ENCODE data around the gene KCNMB2.

The KCNMB2 gene

DNA sequence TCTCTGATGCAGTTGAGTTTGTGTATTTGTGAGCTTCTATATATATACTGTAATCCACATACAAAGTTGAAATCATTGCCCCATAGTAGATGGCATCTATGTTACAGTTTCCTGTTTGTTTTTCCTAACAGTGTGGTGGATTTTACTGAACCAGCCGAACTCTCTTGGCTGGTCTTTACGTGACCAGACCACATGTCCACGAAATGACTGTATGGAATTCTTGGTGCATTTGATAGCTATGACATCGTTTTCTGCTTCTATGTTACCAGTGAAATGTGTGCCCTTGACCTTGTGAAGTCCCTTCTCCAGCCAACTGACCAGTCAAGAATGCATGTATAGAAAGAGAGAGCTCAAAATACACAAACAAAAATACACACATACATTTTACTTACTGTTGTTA, 1.8 kb downstream of the KCNMB2 start:
- TF ChIP-seq GATA2 (IDR thresholded peaks at IDR 0.05; ENCODE audit: low read depth, low read length): no peak
- TF ChIP-seq GATA3 (IDR thresholded peaks at IDR 0.05; ENCODE audit: low read depth, low read length): no peak

DNA sequence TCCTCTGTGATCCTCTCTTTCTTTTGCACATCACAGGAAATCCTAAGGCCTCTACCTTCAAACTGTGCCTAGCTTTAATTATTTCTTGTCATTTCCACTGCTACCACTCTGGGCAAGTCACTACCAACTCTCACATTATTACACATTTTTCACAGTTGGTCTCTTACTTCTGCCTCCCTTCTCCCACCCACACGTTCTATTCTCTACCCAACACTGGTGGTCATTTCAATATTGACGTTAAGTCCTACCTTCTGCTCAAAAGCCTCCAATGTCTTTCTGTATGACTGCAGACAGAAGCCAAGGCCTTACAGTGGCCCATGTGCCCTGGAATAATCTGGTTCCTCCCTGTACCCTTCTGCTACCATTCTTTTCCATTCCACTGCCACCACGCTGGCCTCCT, 3.9 kb downstream of the KCNMB2 start:
- TF ChIP-seq GATA3 (IDR thresholded peaks at IDR 0.05; ENCODE audit: low read depth, low read length): no peak
- TF ChIP-seq GATA2 (IDR thresholded peaks at IDR 0.05; ENCODE audit: low read depth, low read length): no peak

DNA sequence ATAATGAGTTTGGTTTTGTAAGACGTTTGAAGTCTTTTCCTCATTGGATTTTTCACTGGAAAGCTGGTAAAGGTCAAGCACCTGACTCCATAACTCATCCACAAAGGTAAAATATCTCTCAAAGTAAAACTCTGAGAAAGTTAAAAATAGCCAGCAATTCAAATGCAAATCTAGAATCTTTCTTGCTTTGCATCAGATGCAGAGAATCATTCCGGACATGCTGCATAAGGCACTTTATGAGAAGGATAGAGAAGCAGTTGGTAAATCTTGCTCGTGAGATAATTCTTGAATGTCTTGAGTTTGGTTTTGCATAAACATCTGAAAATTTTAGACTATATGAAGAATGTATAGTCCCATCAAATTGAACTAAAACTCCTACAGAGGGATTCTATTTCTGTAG, 9.1 kb downstream of the KCNMB2 start:
- TF ChIP-seq GATA3 (IDR thresholded peaks at IDR 0.05; ENCODE audit: low read depth, low read length) (no peak), GATA2 (IDR thresholded peaks at IDR 0.05; ENCODE audit: low read depth, low read length) (no peak)

DNA sequence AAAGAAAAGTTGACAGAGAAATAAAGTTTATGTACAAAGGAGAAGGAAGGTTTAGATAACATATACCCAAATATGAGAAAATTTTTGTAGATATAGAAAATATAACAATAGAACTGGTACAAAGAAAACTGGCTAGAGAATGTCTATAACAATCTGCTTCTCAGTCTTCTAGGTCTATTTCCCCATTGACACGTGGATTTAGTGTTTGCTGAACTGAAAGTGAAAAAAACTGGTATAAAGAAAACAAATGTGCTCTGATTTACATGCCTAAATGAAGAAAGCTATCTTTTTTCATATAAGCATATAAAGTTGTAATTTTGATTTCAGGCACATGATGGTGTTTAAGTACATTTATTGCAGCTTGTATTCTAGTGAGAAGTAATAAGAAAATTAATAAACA, 9.8 kb downstream of the KCNMB2 start:
- TF ChIP-seq GATA2 (IDR thresholded peaks at IDR 0.05; ENCODE audit: low read depth, low read length) (no peak), GATA3 (IDR thresholded peaks at IDR 0.05; ENCODE audit: low read depth, low read length) (no peak)

DNA sequence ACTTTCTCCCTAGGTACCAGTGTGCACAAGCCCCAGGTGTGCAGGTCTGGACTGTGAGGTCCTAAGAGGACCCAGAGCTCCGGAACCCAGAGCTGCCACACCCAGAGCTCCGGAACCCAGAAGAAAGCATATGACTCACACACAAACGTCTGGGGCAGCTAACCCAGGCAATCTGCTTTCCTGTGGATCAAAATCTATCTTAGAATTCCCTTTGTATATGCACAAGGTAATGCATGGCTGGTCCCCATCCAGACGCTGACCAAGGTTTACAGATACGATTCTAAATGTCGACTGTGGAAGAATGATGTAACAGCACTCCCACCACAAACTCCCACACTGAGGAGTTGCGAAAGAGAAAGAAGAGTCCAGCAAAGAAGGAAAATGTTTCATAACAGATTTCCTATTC, 15.7 kb downstream of the KCNMB2 start:
- no peak for TF ChIP-seq GATA3 (IDR thresholded peaks at IDR 0.05; ENCODE audit: low read depth, low read length)
- TF ChIP-seq GATA2 (IDR thresholded peaks at IDR 0.05; ENCODE audit: low read depth, low read length): no peak

DNA sequence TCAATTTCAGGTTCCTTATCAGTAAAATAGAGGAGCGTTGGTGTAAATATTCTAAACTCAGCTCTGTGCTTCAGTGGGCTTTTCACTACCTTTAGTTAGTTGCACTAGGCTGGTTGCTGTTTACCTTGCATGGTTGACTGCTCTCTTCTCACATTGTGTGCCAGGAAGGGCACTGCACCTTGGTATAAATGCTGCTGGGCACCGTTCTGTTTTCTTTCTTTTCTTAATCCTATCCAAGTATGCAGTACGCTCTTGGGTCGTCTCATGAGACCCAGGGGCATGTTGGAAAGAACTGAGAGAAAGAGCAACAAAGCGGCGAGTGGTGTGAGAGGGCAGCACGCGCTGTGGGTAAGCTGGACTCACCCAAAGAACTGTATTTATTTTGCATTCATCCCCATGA, 22.4 kb downstream of the KCNMB2 start:
- TF ChIP-seq GATA2 (IDR thresholded peaks at IDR 0.05; ENCODE audit: low read depth, low read length): no peak
- no peak for TF ChIP-seq GATA3 (IDR thresholded peaks at IDR 0.05; ENCODE audit: low read depth, low read length)

DNA sequence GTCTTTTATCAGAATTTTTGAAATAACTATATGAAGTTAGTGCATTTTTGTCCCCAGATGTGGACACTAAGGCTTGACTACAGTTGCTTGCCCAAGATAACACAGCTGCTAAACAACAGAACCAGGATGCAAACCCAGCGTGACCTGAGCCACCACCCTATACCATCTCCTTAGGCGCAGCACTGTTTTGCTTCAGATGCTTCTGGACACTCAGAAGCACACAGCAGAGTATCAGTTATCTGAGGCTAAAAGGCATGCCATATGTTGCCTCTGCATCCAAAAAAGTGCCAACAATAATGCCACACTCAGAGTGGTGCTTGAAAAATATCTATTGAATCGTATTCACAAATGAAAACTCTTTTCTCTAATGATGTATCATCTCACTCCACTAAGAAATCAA, 24.5 kb downstream of the KCNMB2 start:
- TF ChIP-seq GATA3 (IDR thresholded peaks at IDR 0.05; ENCODE audit: low read depth, low read length) (no peak), GATA2 (IDR thresholded peaks at IDR 0.05; ENCODE audit: low read depth, low read length) (no peak)

DNA sequence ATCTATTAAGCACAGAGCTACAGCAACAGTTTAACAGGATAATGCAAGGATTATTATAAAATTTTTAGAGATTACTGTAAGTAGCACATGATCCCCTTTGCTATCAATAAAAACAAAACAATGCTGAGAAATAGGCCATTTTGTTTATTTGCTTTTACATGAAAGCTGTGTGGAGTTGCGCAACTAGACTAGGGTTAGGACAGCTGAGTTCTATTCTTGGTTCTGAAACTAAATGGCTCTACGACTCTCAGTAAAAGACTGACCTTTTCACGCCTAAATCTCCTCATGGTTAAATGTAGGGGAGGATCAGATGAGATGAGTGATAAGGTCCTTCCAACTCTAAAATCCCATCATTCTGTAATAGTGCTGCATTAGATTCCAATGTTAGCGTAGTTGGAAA, 25.0 kb downstream of the KCNMB2 start:
- TF ChIP-seq GATA3 (IDR thresholded peaks at IDR 0.05; ENCODE audit: low read depth, low read length): no peak
- no peak for TF ChIP-seq GATA2 (IDR thresholded peaks at IDR 0.05; ENCODE audit: low read depth, low read length)

DNA sequence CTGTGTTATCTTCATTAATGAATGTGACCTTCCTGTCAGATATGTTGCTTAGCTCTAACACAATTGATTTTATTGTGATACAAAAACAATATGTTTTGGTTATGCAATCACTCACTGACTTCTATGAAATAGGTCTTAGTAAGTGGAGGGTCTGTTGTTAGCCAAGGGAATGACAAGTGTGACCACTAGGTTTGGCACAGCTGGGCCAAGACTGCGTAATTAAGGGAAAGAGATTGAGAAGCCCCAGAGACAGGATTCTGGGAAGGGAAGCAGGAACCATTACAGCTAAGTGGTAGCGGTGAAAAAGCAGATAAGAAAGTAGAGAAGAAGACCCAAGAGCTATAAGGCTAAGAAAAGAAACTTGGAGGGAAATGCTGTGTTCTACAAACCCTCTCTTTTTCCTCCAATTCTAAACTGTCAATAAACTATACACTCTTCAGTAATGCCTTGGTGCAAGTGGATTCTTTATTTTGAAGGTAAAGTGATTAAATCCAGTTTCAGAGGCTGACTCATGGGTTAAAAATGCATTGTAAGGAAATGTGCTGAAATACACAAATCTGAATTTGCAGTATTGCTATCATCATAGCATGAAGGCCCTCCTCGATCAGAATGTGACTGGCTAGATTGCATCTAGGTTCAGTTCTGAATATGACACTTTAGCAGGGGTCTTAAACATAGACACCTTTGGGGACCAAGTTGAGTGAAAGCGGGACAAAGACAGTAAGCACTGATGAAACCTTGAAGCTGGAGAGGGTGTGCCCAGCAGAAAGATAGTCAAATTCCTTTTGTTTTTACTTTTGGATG, 26.1 kb downstream of the KCNMB2 start:
- no peak for TF ChIP-seq GATA3 (IDR thresholded peaks at IDR 0.05; ENCODE audit: low read depth, low read length)
- no peak for TF ChIP-seq GATA2 (IDR thresholded peaks at IDR 0.05; ENCODE audit: low read depth, low read length)

DNA sequence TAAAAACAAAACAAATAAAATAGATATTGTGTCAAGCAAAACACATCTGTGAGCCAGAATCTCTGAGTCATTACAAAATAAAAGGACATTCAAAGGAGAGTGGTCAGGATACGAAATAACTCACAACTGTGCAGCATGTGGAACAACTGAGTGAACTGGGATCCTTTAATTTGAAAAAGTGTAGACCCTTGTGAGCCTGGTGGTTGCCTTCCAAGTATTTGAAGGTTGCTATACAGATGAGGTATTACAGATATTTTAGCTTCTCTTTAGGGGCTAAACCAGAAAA, 26.7 kb downstream of the KCNMB2 start:
- TF ChIP-seq GATA2 (IDR thresholded peaks at IDR 0.05; ENCODE audit: low read depth, low read length): no peak
- TF ChIP-seq GATA3 (IDR thresholded peaks at IDR 0.05; ENCODE audit: low read depth, low read length): no peak

DNA sequence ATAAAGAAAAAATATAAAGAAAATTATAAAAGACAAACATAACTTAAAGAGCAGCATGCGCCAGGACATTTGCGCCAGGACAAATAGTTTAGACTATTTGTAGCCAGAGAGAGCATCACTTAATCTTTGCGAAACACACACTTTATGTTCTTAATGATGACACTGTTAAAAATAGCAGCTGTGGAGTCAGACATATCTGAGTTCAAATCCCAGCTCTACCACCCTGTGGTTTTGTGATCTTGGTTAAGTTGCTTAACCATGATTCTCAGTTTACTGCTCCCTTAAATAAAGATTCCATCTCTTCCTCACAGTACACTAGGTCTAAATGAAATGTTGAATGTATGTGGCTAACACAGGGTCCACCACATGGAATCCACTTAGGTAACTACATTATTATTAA, 31.4 kb downstream of the KCNMB2 start:
- no peak for TF ChIP-seq GATA2 (IDR thresholded peaks at IDR 0.05; ENCODE audit: low read depth, low read length)
- no peak for TF ChIP-seq GATA3 (IDR thresholded peaks at IDR 0.05; ENCODE audit: low read depth, low read length)

DNA sequence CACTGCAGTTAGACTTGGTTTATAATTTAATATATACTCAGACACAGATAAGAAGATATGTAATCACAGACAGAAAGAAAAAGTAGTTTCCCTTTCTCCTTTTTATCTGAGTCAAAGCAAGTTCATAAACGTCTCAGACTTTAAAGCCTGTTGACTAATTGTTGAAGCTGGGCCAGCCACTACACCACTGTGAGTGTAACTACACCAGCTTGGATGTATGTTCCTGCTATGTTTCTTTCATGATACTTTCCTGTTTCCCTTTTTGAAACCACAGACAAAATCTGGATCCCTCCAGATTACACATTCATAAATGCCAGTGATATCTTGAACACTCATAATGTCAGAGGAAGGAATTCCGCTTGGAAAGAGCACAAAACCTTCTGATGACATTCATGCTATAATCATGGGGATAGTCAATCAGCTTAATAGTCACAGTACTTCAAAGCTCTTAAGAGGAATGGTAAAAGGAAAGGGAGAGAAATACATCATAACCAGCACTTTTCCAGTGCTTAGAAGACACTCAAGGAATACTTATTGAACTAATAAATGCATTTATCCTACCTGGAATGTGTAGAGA, 32.0 kb downstream of the KCNMB2 start:
- TF ChIP-seq GATA3 (IDR thresholded peaks at IDR 0.05; ENCODE audit: low read depth, low read length): no peak
- no peak for TF ChIP-seq GATA2 (IDR thresholded peaks at IDR 0.05; ENCODE audit: low read depth, low read length)

DNA sequence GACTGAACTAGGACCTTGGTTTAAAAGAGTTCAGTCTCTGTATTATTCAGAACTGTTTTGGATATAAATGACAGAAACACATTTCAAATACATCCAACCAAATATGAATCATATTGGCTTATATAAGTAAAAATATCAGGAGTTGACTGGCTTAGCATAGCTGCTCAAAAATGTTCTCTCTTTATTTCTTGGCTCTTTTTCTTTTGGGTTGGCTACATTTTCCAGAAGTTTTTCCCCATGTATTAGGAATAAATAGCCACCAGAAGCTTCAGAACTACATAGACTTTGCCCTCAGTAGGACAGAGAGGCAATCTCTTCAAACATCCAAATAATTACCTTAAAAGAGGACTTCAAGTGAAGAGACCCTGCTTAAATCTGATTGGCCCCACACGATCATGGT, 32.7 kb downstream of the KCNMB2 start:
- TF ChIP-seq GATA2 (IDR thresholded peaks at IDR 0.05; ENCODE audit: low read depth, low read length) (no peak), GATA3 (IDR thresholded peaks at IDR 0.05; ENCODE audit: low read depth, low read length) (no peak)

DNA sequence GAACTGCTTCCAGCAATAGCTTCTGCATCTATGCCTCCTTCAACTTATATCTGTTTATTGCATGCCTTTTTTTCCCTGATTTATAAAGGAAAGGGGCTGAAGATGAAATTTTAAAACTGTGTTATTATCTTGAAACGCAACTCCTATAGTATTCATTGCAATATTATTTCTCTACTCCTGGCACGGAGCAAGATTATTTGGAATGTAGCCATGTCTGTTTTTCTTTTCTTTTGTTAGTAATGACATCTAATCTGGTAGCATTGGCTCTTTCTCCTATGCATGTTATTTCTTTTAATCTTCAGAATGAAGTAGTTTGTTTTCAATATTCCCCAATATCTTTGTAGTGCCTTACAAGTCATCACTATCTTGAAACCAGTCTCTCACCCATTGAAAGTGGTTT, 33.6 kb downstream of the KCNMB2 start:
- no peak for TF ChIP-seq GATA3 (IDR thresholded peaks at IDR 0.05; ENCODE audit: low read depth, low read length)
- no peak for TF ChIP-seq GATA2 (IDR thresholded peaks at IDR 0.05; ENCODE audit: low read depth, low read length)

DNA sequence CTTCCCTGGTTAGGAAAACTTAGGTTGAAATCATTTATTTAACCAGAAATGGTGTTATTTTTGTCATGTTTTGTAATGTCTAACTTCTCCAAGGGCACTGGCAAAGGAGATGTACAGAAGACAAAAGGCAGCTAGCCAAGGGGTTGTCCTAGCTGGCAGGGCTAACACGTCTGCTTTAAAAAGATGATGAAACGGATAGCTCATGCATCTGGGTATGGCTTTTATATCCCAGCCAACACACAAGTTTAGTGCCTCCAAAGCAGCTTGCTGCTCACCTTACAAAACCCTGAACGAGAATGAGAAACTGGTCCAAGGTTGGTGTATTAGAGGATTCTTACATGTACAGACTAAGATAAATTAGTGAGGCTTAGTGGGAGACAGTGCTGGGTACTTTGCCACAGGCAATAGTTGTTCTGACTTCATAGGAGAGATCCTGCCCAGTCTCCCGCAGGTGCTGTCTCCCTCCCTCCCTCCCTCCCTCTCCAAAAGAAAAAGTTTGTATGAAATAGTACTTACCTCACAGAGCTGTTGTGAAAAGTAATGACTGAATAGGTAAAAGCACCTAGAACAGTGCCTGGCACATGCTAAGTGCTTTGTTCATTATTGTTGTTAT, 47.8 kb downstream of the KCNMB2 start:
- TF ChIP-seq GATA3 (IDR thresholded peaks at IDR 0.05; ENCODE audit: low read depth, low read length): no peak
- TF ChIP-seq GATA2 (IDR thresholded peaks at IDR 0.05; ENCODE audit: low read depth, low read length): no peak

Data from SH-SY5Y (cell line).